GM23338 (cell line): Measurements from ENCODE around the gene SULT2B1. TPM values are rescaled to one million over a fixed set of nuclear protein-coding genes. Genes with fewer than 3 reads are reported as not detected.

Experiments used
- ATAC-seq: fragments of 200-7000 bp; cut with Tn5 transposase; 3 replicates; pipeline ENCODE4 v1.9.1; 2020
- DNase-seq: peaks from one replicate; pipeline ENCODE4 v3.0.0-alpha.2; 2015; ENCODE audit warnings: low spot score
- H2AFZ ChIP-seq: fragments of 200-600 bp; sonication (generic); 2 replicates; pipeline ENCODE4 v1.8.0; 2016; ENCODE audit warnings: antibody characterized with exemption, mild to moderate bottlenecking, moderate library complexity
- H3F3A ChIP-seq: fragments of 200-600 bp; sonication (generic); replicated peaks from 2 replicates; pipeline ENCODE4 v1.8.0; 2017; ENCODE audit warnings: antibody characterized with exemption, mixed run types, low read depth
- H3K27ac ChIP-seq: fragments of 200-600 bp; sonication (generic); 2 replicates; pipeline ENCODE4 v1.6.1; 2016; ENCODE audit warnings: low read depth
- H3K27me3 ChIP-seq: fragments of 200-600 bp; sonication (generic); 2 replicates; pipeline ENCODE4 v1.8.0; 2016; ENCODE audit warnings: mild to moderate bottlenecking, mixed run types, moderate library complexity; ENCODE audit not compliant: insufficient read depth
- H3K36me3 ChIP-seq: fragments of 200-600 bp; sonication (generic); 2 replicates; pipeline ENCODE4 v1.8.0; 2016; ENCODE audit warnings: mild to moderate bottlenecking; ENCODE audit not compliant: insufficient read depth
- H3K4me1 ChIP-seq: fragments of 200-600 bp; sonication (generic); 2 replicates; pipeline ENCODE4 v1.8.0; 2016; ENCODE audit warnings: mild to moderate bottlenecking, moderate library complexity; ENCODE audit not compliant: insufficient read depth
- H3K4me2 ChIP-seq: fragments of 200-600 bp; sonication (generic); 2 replicates; pipeline ENCODE4 v1.7.1; 2017; ENCODE audit warnings: mixed run types
- H3K4me3 ChIP-seq: fragments of 200-600 bp; sonication (generic); 2 replicates; pipeline ENCODE4 v1.6.1; 2016; ENCODE audit warnings: mixed run types
- H3K79me2 ChIP-seq: fragments of 200-600 bp; sonication (generic); replicated peaks from 2 replicates; pipeline ENCODE4 v1.8.0; 2017; ENCODE audit warnings: mild to moderate bottlenecking; ENCODE audit not compliant: insufficient read depth
- H3K9me2 ChIP-seq: fragments of 200-600 bp; sonication (generic); 2 replicates; pipeline ENCODE4 v1.8.0; 2017; ENCODE audit not compliant: insufficient read depth
- H4K20me1 ChIP-seq: fragments of 200-600 bp; sonication (generic); replicated peaks from 2 replicates; pipeline ENCODE4 v1.8.0; 2017; ENCODE audit warnings: mild to moderate bottlenecking; ENCODE audit not compliant: insufficient read depth
- H3K27ac Mint-ChIP-seq: 2 replicates; pipeline ENCODE4 v1.8.0; 2020; ENCODE audit warnings: inconsistent platforms, mild to moderate bottlenecking, moderate library complexity, mixed read lengths
- H3K27me3 Mint-ChIP-seq: 3 replicates; pipeline ENCODE4 v1.8.0; 2022; ENCODE audit warnings: low read depth, mild to moderate bottlenecking, moderate library complexity, mixed read lengths, inconsistent platforms; ENCODE audit not compliant: insufficient read depth, poor library complexity
- H3K36me3 Mint-ChIP-seq: 3 replicates; pipeline ENCODE4 v1.8.0; 2021; ENCODE audit warnings: low read depth, mild to moderate bottlenecking, inconsistent platforms, moderate library complexity, mixed read lengths
- H3K4me1 Mint-ChIP-seq: 3 replicates; pipeline ENCODE4 v1.8.0; 2020; ENCODE audit warnings: mild to moderate bottlenecking, inconsistent platforms, mixed read lengths
- H3K4me3 Mint-ChIP-seq: 3 replicates; pipeline ENCODE4 v1.8.0; 2021; ENCODE audit warnings: moderate library complexity, mild to moderate bottlenecking, inconsistent platforms, mixed read lengths
- H3K9me3 Mint-ChIP-seq: 3 replicates; pipeline ENCODE4 v1.8.0; 2020; ENCODE audit warnings: moderate library complexity, mild to moderate bottlenecking, inconsistent platforms, mixed read lengths
- CREB1 ChIP-seq: fragments of 250-450 bp; sonication (Bioruptor Pico); IDR thresholded peaks from 2 replicates; pipeline ENCODE4 v1.5.0; 2020; ENCODE audit warnings: low read depth, mild to moderate bottlenecking, moderate library complexity
- EZH2phosphoT487 ChIP-seq: fragments of 200-600 bp; sonication (generic); IDR thresholded peaks from one replicate; pipeline ENCODE4 v1.8.1; 2018; ENCODE audit warnings: antibody characterized with exemption; ENCODE audit not compliant: unreplicated experiment
- JUNB ChIP-seq: IDR thresholded peaks from one replicate; pipeline ENCODE4 v1.6.1; 2016; ENCODE audit warnings: antibody characterized with exemption; ENCODE audit not compliant: unreplicated experiment
- NANOG ChIP-seq: IDR thresholded peaks from 2 replicates; pipeline ENCODE4 v1.6.1; 2016; ENCODE audit warnings: antibody characterized with exemption, borderline replicate concordance
- POLR2AphosphoS5 ChIP-seq: IDR thresholded peaks from 2 replicates; pipeline ENCODE4 v1.6.1; 2016; ENCODE audit warnings: antibody characterized with exemption, low read depth
- REST ChIP-seq: IDR thresholded peaks from one replicate; pipeline ENCODE4 v1.6.1; 2018; ENCODE audit warnings: antibody characterized with exemption; ENCODE audit not compliant: unreplicated experiment
- STAT1 ChIP-seq: IDR thresholded peaks from one replicate; pipeline ENCODE4 v1.6.1; 2016; ENCODE audit warnings: antibody characterized with exemption; ENCODE audit not compliant: unreplicated experiment
- ZNF114 ChIP-seq: fragments of 250-450 bp; sonication (Bioruptor Pico); IDR thresholded peaks from 2 replicates; pipeline ENCODE4 v1.5.0; 2020; ENCODE audit warnings: mild to moderate bottlenecking, moderate library complexity
- ZNF331 ChIP-seq: fragments of 250-450 bp; sonication (Bioruptor Pico); IDR thresholded peaks from 2 replicates; pipeline ENCODE4 v1.5.0; 2020; ENCODE audit warnings: low read depth, mild to moderate bottlenecking, moderate library complexity
- polyA plus RNA-seq: library from polyadenylated mRNA; unstranded; fragments of >200 nt; fragmentation: Nextera tagmentation; extraction: Ambion mirVana; gene quantifications from 2 replicates; pipeline ENCODE4 v1.2.1, GENCODE V29; 2016
- total RNA-seq: library from RNA; depleted of rRNA; stranded (reverse); fragments of >200 nt; shearing (Covaris generic); gene quantifications from 2 replicates; pipeline ENCODE4 v1.2.3, GENCODE V29; 2014
- TF ChIP-seq, protein P1 (sequence below), 2 experiments: fragments of 200-600 bp in 1 of 2; sonication (generic) in 1 of 2; conservative IDR thresholded peaks; 2 replicates each; pipeline versions ENCODE4 v1.5.1 to v1.6.1; 2016 to 2017; ENCODE audit warnings: antibody characterized with exemption in 2 of 2, low read depth in 2 of 2, mild to moderate bottlenecking in 2 of 2, moderate library complexity in 1 of 2
- TF ChIP-seq, protein P2 (sequence below): fragments of 250-450 bp; sonication (Bioruptor Pico); IDR thresholded peaks from 2 replicates; pipeline ENCODE4 v1.5.0; 2020; ENCODE audit warnings: mild to moderate bottlenecking, moderate library complexity

Gene SULT2B1
- total and polyA plus RNA-seq, 2 experiments from 2014 or later = 1.3 to 2.5 TPM

DNA sequence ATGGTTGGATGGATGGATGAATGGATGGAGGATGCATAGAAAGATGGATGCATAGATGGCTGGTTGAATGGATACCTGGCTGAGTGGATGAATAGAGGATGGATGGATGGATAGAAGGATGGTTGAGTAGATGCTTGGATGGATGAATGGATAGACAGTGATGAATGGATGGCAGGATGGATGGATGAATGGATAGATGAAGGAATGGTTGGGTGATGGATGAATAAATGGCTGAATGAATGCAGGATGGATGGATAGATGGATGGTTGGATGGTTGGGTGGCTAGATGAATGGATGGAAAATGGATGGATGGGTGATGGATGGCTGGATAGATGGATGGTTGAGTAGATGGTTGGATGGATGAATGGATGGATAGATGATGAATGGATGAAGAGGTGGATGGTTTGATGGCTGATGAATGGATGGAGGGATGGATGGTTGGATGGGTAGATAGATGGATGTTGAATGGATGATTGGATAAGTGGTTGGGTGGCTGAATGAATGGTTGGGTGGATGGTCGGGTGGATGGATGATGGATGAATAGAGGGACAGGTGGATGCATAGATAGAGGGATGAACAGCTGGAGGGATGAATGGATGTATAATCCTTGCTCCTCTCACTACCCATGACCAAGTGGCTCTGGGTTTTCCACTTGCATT, 3.6 kb upstream of the SULT2B1 start (continued):
- no peak for TF ChIP-seq NANOG
- TF ChIP-seq, protein P1, sequence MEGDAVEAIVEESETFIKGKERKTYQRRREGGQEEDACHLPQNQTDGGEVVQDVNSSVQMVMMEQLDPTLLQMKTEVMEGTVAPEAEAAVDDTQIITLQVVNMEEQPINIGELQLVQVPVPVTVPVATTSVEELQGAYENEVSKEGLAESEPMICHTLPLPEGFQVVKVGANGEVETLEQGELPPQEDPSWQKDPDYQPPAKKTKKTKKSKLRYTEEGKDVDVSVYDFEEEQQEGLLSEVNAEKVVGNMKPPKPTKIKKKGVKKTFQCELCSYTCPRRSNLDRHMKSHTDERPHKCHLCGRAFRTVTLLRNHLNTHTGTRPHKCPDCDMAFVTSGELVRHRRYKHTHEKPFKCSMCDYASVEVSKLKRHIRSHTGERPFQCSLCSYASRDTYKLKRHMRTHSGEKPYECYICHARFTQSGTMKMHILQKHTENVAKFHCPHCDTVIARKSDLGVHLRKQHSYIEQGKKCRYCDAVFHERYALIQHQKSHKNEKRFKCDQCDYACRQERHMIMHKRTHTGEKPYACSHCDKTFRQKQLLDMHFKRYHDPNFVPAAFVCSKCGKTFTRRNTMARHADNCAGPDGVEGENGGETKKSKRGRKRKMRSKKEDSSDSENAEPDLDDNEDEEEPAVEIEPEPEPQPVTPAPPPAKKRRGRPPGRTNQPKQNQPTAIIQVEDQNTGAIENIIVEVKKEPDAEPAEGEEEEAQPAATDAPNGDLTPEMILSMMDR (conservative IDR thresholded peaks at IDR 0.05; ENCODE audit: low read depth in 2 of 2) = no peak

GRCh38 chr19:48549380-48549779, 2.6 kb upstream of the SULT2B1 start:
- H3K27me3 ChIP-seq = no peaks in the 10 kb centered on the region
- H3K4me3 ChIP-seq = no peak overlapping the region
- H2AFZ ChIP-seq = no peak overlapping the region
- peaks cover 16% of the 10 kb centered on the region for H3K4me1 ChIP-seq
- H3K36me3 ChIP-seq = no peaks in the 10 kb centered on the region
- peaks cover 13% of the 10 kb centered on the region for H3K4me1 Mint-ChIP-seq
- no peaks in the 10 kb centered on the region for H3K36me3 Mint-ChIP-seq
- no peak for DNase-seq
- H3K27ac Mint-ChIP-seq = no peak overlapping the region
- H3K27me3 Mint-ChIP-seq = peaks cover 11% of the 10 kb centered on the region
- no peaks in the 10 kb centered on the region for H4K20me1 ChIP-seq
- H3K4me3 Mint-ChIP-seq = no peak overlapping the region
- H3K79me2 ChIP-seq = no peaks in the 10 kb centered on the region
- no peak for ATAC-seq
- H3F3A ChIP-seq = 0 out of 2 replicates have a peak, but pooled peaks cover 6% of the 10 kb centered on the region
- H3K4me2 ChIP-seq = no peak overlapping the region
- H3K9me2 ChIP-seq = peaks cover 7% of the 10 kb centered on the region
- H3K27ac ChIP-seq = no peak overlapping the region
- no peaks in the 10 kb centered on the region for H3K9me3 Mint-ChIP-seq
- TF ChIP-seq, protein P1 (conservative IDR thresholded peaks at IDR 0.05; ENCODE audit: low read depth in 2 of 2) = no peak
- TF ChIP-seq, protein P2, sequence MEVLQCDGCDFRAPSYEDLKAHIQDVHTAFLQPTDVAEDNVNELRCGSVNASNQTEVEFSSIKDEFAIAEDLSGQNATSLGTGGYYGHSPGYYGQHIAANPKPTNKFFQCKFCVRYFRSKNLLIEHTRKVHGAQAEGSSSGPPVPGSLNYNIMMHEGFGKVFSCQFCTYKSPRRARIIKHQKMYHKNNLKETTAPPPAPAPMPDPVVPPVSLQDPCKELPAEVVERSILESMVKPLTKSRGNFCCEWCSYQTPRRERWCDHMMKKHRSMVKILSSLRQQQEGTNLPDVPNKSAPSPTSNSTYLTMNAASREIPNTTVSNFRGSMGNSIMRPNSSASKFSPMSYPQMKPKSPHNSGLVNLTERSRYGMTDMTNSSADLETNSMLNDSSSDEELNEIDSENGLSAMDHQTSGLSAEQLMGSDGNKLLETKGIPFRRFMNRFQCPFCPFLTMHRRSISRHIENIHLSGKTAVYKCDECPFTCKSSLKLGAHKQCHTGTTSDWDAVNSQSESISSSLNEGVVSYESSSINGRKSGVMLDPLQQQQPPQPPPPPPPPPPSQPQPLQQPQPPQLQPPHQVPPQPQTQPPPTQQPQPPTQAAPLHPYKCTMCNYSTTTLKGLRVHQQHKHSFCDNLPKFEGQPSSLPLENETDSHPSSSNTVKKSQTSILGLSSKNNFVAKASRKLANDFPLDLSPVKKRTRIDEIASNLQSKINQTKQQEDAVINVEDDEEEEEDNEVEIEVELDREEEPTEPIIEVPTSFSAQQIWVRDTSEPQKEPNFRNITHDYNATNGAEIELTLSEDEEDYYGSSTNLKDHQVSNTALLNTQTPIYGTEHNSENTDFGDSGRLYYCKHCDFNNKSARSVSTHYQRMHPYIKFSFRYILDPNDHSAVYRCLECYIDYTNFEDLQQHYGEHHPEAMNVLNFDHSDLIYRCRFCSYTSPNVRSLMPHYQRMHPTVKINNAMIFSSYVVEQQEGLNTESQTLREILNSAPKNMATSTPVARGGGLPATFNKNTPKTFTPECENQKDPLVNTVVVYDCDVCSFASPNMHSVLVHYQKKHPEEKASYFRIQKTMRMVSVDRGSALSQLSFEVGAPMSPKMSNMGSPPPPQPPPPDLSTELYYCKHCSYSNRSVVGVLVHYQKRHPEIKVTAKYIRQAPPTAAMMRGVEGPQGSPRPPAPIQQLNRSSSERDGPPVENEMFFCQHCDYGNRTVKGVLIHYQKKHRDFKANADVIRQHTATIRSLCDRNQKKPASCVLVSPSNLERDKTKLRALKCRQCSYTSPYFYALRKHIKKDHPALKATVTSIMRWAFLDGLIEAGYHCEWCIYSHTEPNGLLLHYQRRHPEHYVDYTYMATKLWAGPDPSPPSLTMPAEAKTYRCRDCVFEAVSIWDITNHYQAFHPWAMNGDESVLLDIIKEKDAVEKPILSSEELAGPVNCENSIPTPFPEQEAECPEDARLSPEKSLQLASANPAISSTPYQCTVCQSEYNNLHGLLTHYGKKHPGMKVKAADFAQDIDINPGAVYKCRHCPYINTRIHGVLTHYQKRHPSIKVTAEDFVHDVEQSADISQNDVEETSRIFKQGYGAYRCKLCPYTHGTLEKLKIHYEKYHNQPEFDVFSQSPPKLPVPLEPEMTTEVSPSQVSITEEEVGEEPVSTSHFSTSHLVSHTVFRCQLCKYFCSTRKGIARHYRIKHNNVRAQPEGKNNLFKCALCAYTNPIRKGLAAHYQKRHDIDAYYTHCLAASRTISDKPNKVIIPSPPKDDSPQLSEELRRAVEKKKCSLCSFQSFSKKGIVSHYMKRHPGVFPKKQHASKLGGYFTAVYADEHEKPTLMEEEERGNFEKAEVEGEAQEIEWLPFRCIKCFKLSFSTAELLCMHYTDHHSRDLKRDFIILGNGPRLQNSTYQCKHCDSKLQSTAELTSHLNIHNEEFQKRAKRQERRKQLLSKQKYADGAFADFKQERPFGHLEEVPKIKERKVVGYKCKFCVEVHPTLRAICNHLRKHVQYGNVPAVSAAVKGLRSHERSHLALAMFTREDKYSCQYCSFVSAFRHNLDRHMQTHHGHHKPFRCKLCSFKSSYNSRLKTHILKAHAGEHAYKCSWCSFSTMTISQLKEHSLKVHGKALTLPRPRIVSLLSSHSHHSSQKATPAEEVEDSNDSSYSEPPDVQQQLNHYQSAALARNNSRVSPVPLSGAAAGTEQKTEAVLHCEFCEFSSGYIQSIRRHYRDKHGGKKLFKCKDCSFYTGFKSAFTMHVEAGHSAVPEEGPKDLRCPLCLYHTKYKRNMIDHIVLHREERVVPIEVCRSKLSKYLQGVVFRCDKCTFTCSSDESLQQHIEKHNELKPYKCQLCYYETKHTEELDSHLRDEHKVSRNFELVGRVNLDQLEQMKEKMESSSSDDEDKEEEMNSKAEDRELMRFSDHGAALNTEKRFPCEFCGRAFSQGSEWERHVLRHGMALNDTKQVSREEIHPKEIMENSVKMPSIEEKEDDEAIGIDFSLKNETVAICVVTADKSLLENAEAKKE (CRISPR knock-in tag) = no peak
- TF ChIP-seq NANOG (no peak), ZNF114 (CRISPR knock-in tag) (no peak), JUNB (no peak), EZH2phosphoT487 (no peak), POLR2AphosphoS5 (no peak), ZNF331 (CRISPR knock-in tag) (no peak), REST (no peak), STAT1 (no peak), CREB1 (CRISPR knock-in tag) (no peak)
